Measurements from ENCODE around the gene GNAO1. TPM values are rescaled to one million over a fixed set of nuclear protein-coding genes. Genes with fewer than 3 reads are reported as not detected.

The GNAO1 gene
- total and polyA plus RNA-seq, 2 experiments from 2014 or later: under 0.01 to 0.18 TPM

DNA sequence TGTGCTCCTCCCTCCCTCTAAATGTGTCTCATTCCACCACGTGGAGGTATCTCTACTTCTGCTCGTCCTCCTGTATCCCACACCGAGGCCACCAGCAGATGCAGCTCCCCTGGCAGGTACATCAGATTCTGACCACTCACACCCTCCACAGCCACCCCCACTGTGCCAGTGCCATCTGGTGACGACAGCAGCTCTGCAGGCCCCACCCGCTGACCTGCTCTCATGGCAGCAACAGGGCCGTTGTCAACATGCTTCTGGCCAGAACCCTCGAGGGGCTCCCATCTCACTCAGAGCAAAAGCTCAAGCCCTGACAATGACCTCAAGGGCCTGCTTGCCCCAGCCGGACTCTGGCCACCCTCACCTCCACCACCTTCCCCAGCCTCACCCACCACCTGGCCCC, 140.6 kb downstream of the GNAO1 start:
- Histone ChIP-seq H3K4me2 (ENCODE audit: unreplicated experiment) (no peak overlapping the region), H2AFZ (no peak overlapping the region), H3F3A (ENCODE audit: insufficient read depth) (no peaks in the 10 kb centered on the region), H3K36me3 (ENCODE audit: low read depth) (no peaks in the 10 kb centered on the region), H3K27ac (no peak overlapping the region), H3K4me1 (ENCODE audit: insufficient read depth) (no peaks in the 10 kb centered on the region), H3K9me3 (ENCODE audit: low read depth) (no peaks in the 10 kb centered on the region), H3K4me3 (no peak overlapping the region), H3K9ac (no peak overlapping the region), H4K20me1 (ENCODE audit: insufficient read depth) (no peaks in the 10 kb centered on the region), H3K79me2 (ENCODE audit: insufficient read depth) (no peaks in the 10 kb centered on the region), H3K27me3 (replicated peaks; ENCODE audit: insufficient read depth) (no peaks in the 10 kb centered on the region), H3K9me2 (ENCODE audit: insufficient read depth) (no peaks in the 10 kb centered on the region)
- in situ Hi-C loops (cut with MboI): no loop called here
- 62 to 66% methylated on average over 8 of the region's 8 CpGs for WGBS, 2 experiments (ENCODE audit: low coverage in 1 of 2, low lambda C conversion rate in 2 of 2, missing lambda C conversion rate in 2 of 2)
- no peak for TF ChIP-seq EZH2 (IDR thresholded peaks at IDR 0.05; ENCODE audit: insufficient read depth, poor library complexity, severe bottlenecking)
- TF ChIP-seq EZH2phosphoT487 (IDR thresholded peaks at IDR 0.05; ENCODE audit: insufficient read depth, low read depth): no peak
- DNase-seq: no peak

GRCh38 chr16:56332464-56333079, 141.3 kb downstream of the GNAO1 start:
- Histone ChIP-seq H3K36me3 (ENCODE audit: low read depth) (no peaks in the 10 kb centered on the region), H3K4me2 (ENCODE audit: unreplicated experiment) (peak overlapping the region; percentile 48), H4K20me1 (ENCODE audit: insufficient read depth) (no peaks in the 10 kb centered on the region), H3K27ac (no peak overlapping the region), H3K27me3 (replicated peaks; ENCODE audit: insufficient read depth) (no peaks in the 10 kb centered on the region), H3F3A (ENCODE audit: insufficient read depth) (no peaks in the 10 kb centered on the region), H2AFZ (peak overlapping the region; percentile 71), H3K4me1 (ENCODE audit: insufficient read depth) (no peaks in the 10 kb centered on the region), H3K9me3 (ENCODE audit: low read depth) (no peaks in the 10 kb centered on the region), H3K79me2 (ENCODE audit: insufficient read depth) (no peaks in the 10 kb centered on the region), H3K9me2 (ENCODE audit: insufficient read depth) (no peaks in the 10 kb centered on the region), H3K9ac (peak overlapping the region; percentile 34; the same call in 1 of the 2 replicates), H3K4me3 (no peak overlapping the region)
- in situ Hi-C loops (cut with MboI): no loop called here
- peak; percentile 87 for DNase-seq
- TF ChIP-seq EZH2phosphoT487 (IDR thresholded peaks at IDR 0.05; ENCODE audit: insufficient read depth, low read depth) (no peak), EZH2 (IDR thresholded peaks at IDR 0.05; ENCODE audit: insufficient read depth, poor library complexity, severe bottlenecking) (no peak)
- WGBS, 2 experiments (ENCODE audit: low coverage in 1 of 2, low lambda C conversion rate in 2 of 2, missing lambda C conversion rate in 2 of 2): 18 to 20% methylated on average over 14 to 16 of the region's 16 CpGs

- WGBS, 2 experiments (ENCODE audit: low coverage in 1 of 2, low lambda C conversion rate in 2 of 2, missing lambda C conversion rate in 2 of 2): 86 to 91% methylated on average over 9 of the region's 9 CpGs
- H3K4me2 ChIP-seq (ENCODE audit: unreplicated experiment): no peak overlapping the region
- H3K4me3 ChIP-seq: no peak overlapping the region
- no peaks in the 10 kb centered on the region for H3K9me3 ChIP-seq (ENCODE audit: low read depth)
- H3K27ac ChIP-seq: no peak overlapping the region
- no peak for DNase-seq
- H3K79me2 ChIP-seq (ENCODE audit: insufficient read depth): no peaks in the 10 kb centered on the region
- no peaks in the 10 kb centered on the region for H3K4me1 ChIP-seq (ENCODE audit: insufficient read depth)
- H3K27me3 ChIP-seq (replicated peaks; ENCODE audit: insufficient read depth): no peaks in the 10 kb centered on the region
- H4K20me1 ChIP-seq (ENCODE audit: insufficient read depth): no peaks in the 10 kb centered on the region
- no peaks in the 10 kb centered on the region for H3F3A ChIP-seq (ENCODE audit: insufficient read depth)
- no peaks in the 10 kb centered on the region for H3K36me3 ChIP-seq (ENCODE audit: low read depth)
- no peak overlapping the region for H2AFZ ChIP-seq
- TF ChIP-seq EZH2phosphoT487 (IDR thresholded peaks at IDR 0.05; ENCODE audit: insufficient read depth, low read depth): no peak
- no peak for TF ChIP-seq EZH2 (IDR thresholded peaks at IDR 0.05; ENCODE audit: insufficient read depth, poor library complexity, severe bottlenecking)
- no peaks in the 10 kb centered on the region for H3K9me2 ChIP-seq (ENCODE audit: insufficient read depth)
- in situ Hi-C loops (cut with MboI): no loop called here
- no peak overlapping the region for H3K9ac ChIP-seq
Observed at GRCh38 chr16:56334761-56335160, 143.5 kb downstream of the GNAO1 start.

- DNase-seq: no peak
- Histone ChIP-seq H3K4me1 (ENCODE audit: insufficient read depth) (no peaks in the 10 kb centered on the region), H3K36me3 (ENCODE audit: low read depth) (no peaks in the 10 kb centered on the region), H3K27me3 (replicated peaks; ENCODE audit: insufficient read depth) (no peaks in the 10 kb centered on the region), H3K9ac (no peak overlapping the region), H2AFZ (no peak overlapping the region), H4K20me1 (ENCODE audit: insufficient read depth) (no peaks in the 10 kb centered on the region), H3F3A (ENCODE audit: insufficient read depth) (no peaks in the 10 kb centered on the region), H3K4me3 (no peak overlapping the region), H3K27ac (no peak overlapping the region), H3K79me2 (ENCODE audit: insufficient read depth) (no peaks in the 10 kb centered on the region), H3K4me2 (ENCODE audit: unreplicated experiment) (no peak overlapping the region), H3K9me3 (ENCODE audit: low read depth) (no peaks in the 10 kb centered on the region), H3K9me2 (ENCODE audit: insufficient read depth) (no peaks in the 10 kb centered on the region)
- in situ Hi-C loops (cut with MboI): no loop called here
- 79 to 83% methylated on average over 8 of the region's 8 CpGs for WGBS, 2 experiments (ENCODE audit: low coverage in 1 of 2, low lambda C conversion rate in 2 of 2, missing lambda C conversion rate in 2 of 2)
- TF ChIP-seq EZH2phosphoT487 (IDR thresholded peaks at IDR 0.05; ENCODE audit: insufficient read depth, low read depth) (no peak), EZH2 (IDR thresholded peaks at IDR 0.05; ENCODE audit: insufficient read depth, poor library complexity, severe bottlenecking) (no peak)
Observed at GRCh38 chr16:56336071-56336688, 144.9 kb downstream of the GNAO1 start.
